ENCODE measurements around the gene SRSF2. TPM values are rescaled to one million over a fixed set of nuclear protein-coding genes. Genes with fewer than 3 reads are reported as not detected.
A peak's percentile ranks its signal among the peaks of the same experiment; 100 is the strongest.

Gene SRSF2
- total and polyA plus RNA-seq, 9 of the 15 experiments (the other 6 are each of a cell fraction or from before 2014, with no cell fraction given): 161 to 583 (median 393) TPM

GRCh38 chr17:76738468-76738850, 1.3 kb upstream of the SRSF2 start:
- in situ Hi-C loops (cut with MboI): no loop called here
- peak overlapping the region; percentile 95 to 99 for H3K9ac ChIP-seq (ENCODE audit: insufficient read depth in 1 of 2, low read depth in 2 of 2, low read length in 2 of 2)

More at GRCh38 chr17:76738468-76738850, 1.3 kb upstream of the SRSF2 start:
- Histone ChIP-seq H3K9me3 (replicated peaks; ENCODE audit: control insufficient read depth, insufficient read depth, low read depth, low read length) (no peaks in the 10 kb centered on the region), H2AFZ (ENCODE audit: low read depth, low read length) (no peak overlapping the region), H3K27ac (ENCODE audit: extremely low read depth, low read depth, low read length) (peak overlapping the region; percentile 99), H3K4me3 (peak overlapping the region; percentile 64), H3K36me3 (ENCODE audit: control insufficient read depth, insufficient read depth, low read length) (peaks cover 50% of the 10 kb centered on the region), H4K20me1 (replicated peaks; ENCODE audit: control insufficient read depth, insufficient read depth, low read length) (peaks cover 28% of the 10 kb centered on the region), H3K4me1 (replicated peaks in 1 of 2; ENCODE audit: control insufficient read depth in 2 of 2, insufficient read depth in 2 of 2, low read length in 2 of 2) (peaks cover 5 to 18% of the 10 kb centered on the region in 2 experiments), H3K4me2 (ENCODE audit: insufficient read depth, low read length) (peak overlapping the region; percentile 88), H3K9me1 (ENCODE audit: control insufficient read depth, insufficient read depth, low read length) (no peaks in the 10 kb centered on the region), H3K79me2 (ENCODE audit: control insufficient read depth, insufficient read depth, low read length) (peaks cover 68% of the 10 kb centered on the region), H3K27me3 (ENCODE audit: control insufficient read depth in 2 of 2, insufficient read depth in 2 of 2, low read length in 2 of 2) (no peaks in the 10 kb centered on the region)
- ChIA-PET POLR2A (interaction anchor here (0.8 to 8.5 kb wide), 8 partner anchors 10 to 1673 kb away, joined by 3 to 75 read pairs (median 14); partner anchors contain the start of genes JMJD6 and METTL23), CTCF (ENCODE audit: low intra/inter-chr PET ratio) (no interaction called here)
- ATAC-seq: no peak
- no peak for FAIRE-seq
- peak in 1 of 4 experiments; percentile 20 for DNase-seq (ENCODE audit: extremely low read depth in 1 of 4, low spot score in 3 of 4)
- TF ChIP-seq ARID3B (CRISPR knock-in tag; IDR thresholded peaks at IDR 0.05; ENCODE audit: borderline replicate concordance) (no peak), NFE2L1 (tag; IDR thresholded peaks at IDR 0.05; ENCODE audit: borderline replicate concordance, low read depth) (no peak), ZNF511 (CRISPR knock-in tag; IDR thresholded peaks at IDR 0.05) (no peak), DACH1 (IDR thresholded peaks at IDR 0.05; ENCODE audit: partially characterized antibody) (peak; percentile 40), HMBOX1 (IDR thresholded peaks at IDR 0.05) (0 out of 2 replicates have a peak, but pooled peaks have one; percentile 13), ZFP30 (CRISPR knock-in tag; IDR thresholded peaks at IDR 0.05; ENCODE audit: borderline replicate concordance) (no peak), TEAD4 (IDR thresholded peaks at IDR 0.05; ENCODE audit: low read length) (no peak), TEAD4 (CRISPR knock-in tag; IDR thresholded peaks at IDR 0.05; ENCODE audit: borderline replicate concordance) (no peak), PRDM10 (IDR thresholded peaks at IDR 0.05; ENCODE audit: partially characterized antibody) (peak; percentile 23), SPI1 (IDR thresholded peaks at IDR 0.05; ENCODE audit: borderline replicate concordance, low read depth, low read length) (peak; percentile 87), RCOR1 (IDR thresholded peaks at IDR 0.05; ENCODE audit: borderline replicate concordance in 1 of 2, low read depth in 2 of 2, low read length in 2 of 2) (0 out of 4 replicates have a peak, but pooled peaks of 1 of the 2 experiments have one; percentile 1), BMI1 (IDR thresholded peaks at IDR 0.05; ENCODE audit: low read length) (no peak)
- WGBS (ENCODE audit: insufficient coverage, low coverage, missing lambda C conversion rate): 0% methylated on average over 7 of the region's 7 CpGs
- intact Hi-C loops (cut with micrococcal nuclease): no loop called here
- no TSS peak for BruUV-seq (replicated peaks)

Measured in K562 (cell line).